ENCODE data around the gene ZNF74.
"Not testable (repeated sequence)": the region's sequence is repeated elsewhere in the genome, so short reads cannot be mapped to it uniquely, and the experiment has no call there.

ZNF74 gene

GRCh38 chr22:20388200-20388599 lies 5.8 kb upstream of the ZNF74 start:
- Mint-ChIP-seq H3K27me3 (ENCODE audit: low read depth) (peaks cover 5% of the 10 kb centered on the region), H3K4me1 (no peaks in the 10 kb centered on the region), H3K27ac (no peak overlapping the region), H3K9me3 (no peaks in the 10 kb centered on the region), H3K36me3 (ENCODE audit: low read depth) (no peaks in the 10 kb centered on the region), H3K4me3 (no peak overlapping the region)
- no peak for TF ChIP-seq CTCF (IDR thresholded peaks at IDR 0.05; ENCODE audit: unreplicated experiment in 3 of 3)

- H3K27me3 Mint-ChIP-seq (ENCODE audit: low read depth), result no peaks in the 10 kb centered on the region
- no peaks in the 10 kb centered on the region for H3K36me3 Mint-ChIP-seq (ENCODE audit: low read depth)
- H3K9me3 Mint-ChIP-seq, result no peaks in the 10 kb centered on the region
- H3K4me1 Mint-ChIP-seq, result peaks cover 5% of the 10 kb centered on the region
- TF ChIP-seq CTCF (IDR thresholded peaks at IDR 0.05; ENCODE audit: unreplicated experiment in 3 of 3), result no peak
- H3K4me3 Mint-ChIP-seq, result no peak overlapping the region
- no peak overlapping the region for H3K27ac Mint-ChIP-seq
Measured at GRCh38 chr22:20389288-20389687, 4.7 kb upstream of the ZNF74 start.

- Mint-ChIP-seq H3K4me1 (peaks cover 11% of the 10 kb centered on the region), H3K27ac (peak overlapping the region in 1 of 3 experiments; percentile 39), H3K36me3 (ENCODE audit: low read depth) (no peaks in the 10 kb centered on the region), H3K27me3 (ENCODE audit: low read depth) (no peaks in the 10 kb centered on the region), H3K4me3 (peak overlapping the region in 2 of 3 experiments; percentile 40 to 53), H3K9me3 (no peaks in the 10 kb centered on the region)
- TF ChIP-seq CTCF (IDR thresholded peaks at IDR 0.05; ENCODE audit: unreplicated experiment in 3 of 3), result no peak
Measured at GRCh38 chr22:20390394-20390907, 3.5 kb upstream of the ZNF74 start.

GRCh38 chr22:20391222-20391621 lies 2.7 kb upstream of the ZNF74 start:
- Mint-ChIP-seq H3K4me3 (peak overlapping the region in 1 of 3 experiments; percentile 50), H3K27me3 (ENCODE audit: low read depth) (no peaks in the 10 kb centered on the region), H3K27ac (no peak overlapping the region), H3K9me3 (no peaks in the 10 kb centered on the region), H3K36me3 (ENCODE audit: low read depth) (no peaks in the 10 kb centered on the region), H3K4me1 (peaks cover 19% of the 10 kb centered on the region)
- no peak for TF ChIP-seq CTCF (IDR thresholded peaks at IDR 0.05; ENCODE audit: unreplicated experiment in 3 of 3)

- not testable (repeated sequence) for H3K36me3 Mint-ChIP-seq (ENCODE audit: low read depth); H3K27ac Mint-ChIP-seq; H3K27me3 Mint-ChIP-seq (ENCODE audit: low read depth); H3K9me3 Mint-ChIP-seq
- peaks cover 31% of the 10 kb centered on the region for H3K4me1 Mint-ChIP-seq
- H3K4me3 Mint-ChIP-seq, result peak overlapping the region in 1 of 3 experiments; percentile 27
Measured at GRCh38 chr22:20392365-20392881, 1.5 kb upstream of the ZNF74 start.

- Mint-ChIP-seq H3K36me3 (ENCODE audit: low read depth) (peaks cover 4% of the 10 kb centered on the region), H3K27me3 (ENCODE audit: low read depth) (no peaks in the 10 kb centered on the region), H3K9me3 (no peaks in the 10 kb centered on the region), H3K4me1 (peaks cover 33% of the 10 kb centered on the region), H3K27ac (peak overlapping the region; percentile 98 to 99 (median 99)), H3K4me3 (peak overlapping the region; percentile 93 to 96 (median 93))
- no peak for TF ChIP-seq CTCF (IDR thresholded peaks at IDR 0.05; ENCODE audit: unreplicated experiment in 3 of 3)
Measured at GRCh38 chr22:20392983-20393704, 807 bp upstream of the ZNF74 start.
